HEK293 (cell line): Measurements from ENCODE around the gene FAM149B1.

Source experiments
- CTCF ChIA-PET: fragments of 350-600 bp; formaldehyde crosslinking; extraction: SDS; loops from one replicate; lab custom pipeline; 2021; ENCODE audit warnings: antibody characterized with exemption; lab: Yijun Ruan, JAX
- POLR2A ChIA-PET: fragments of 300-600 bp; formaldehyde crosslinking; extraction: SDS; loops from one replicate; lab custom pipeline; 2020; ENCODE audit warnings: antibody characterized with exemption, inconsistent platforms; lab: Yijun Ruan, JAX
- H3K27ac ChIP-seq: fragments of 200-500 bp; sonication (Bioruptor generic); 2 replicates; pipeline ENCODE4 v1.5.1; 2014; ENCODE audit warnings: low read depth, low read length, control low read depth, inconsistent platforms; ENCODE audit errors: extremely low read depth
- H3K36me3 ChIP-seq, 2 experiments: fragments of 200-500 bp in 1 of 2; sonication (Bioruptor generic) in 1 of 2; 1 replicate in 1 of 2; 2 replicates in 1 of 2; pipeline ENCODE4 v1.5.1; 2014 to 2017; ENCODE audit warnings: inconsistent platforms in 2 of 2, low read length in 2 of 2; ENCODE audit not compliant: control insufficient read depth in 2 of 2, insufficient read depth in 1 of 2
- H3K4me1 ChIP-seq: fragments of 200-500 bp; sonication (Bioruptor generic); 2 replicates; pipeline ENCODE4 v1.5.1; 2014; ENCODE audit warnings: mild to moderate bottlenecking, low read length, inconsistent platforms; ENCODE audit not compliant: control insufficient read depth, insufficient read depth
- H3K4me3 ChIP-seq: 2 replicates; pipeline ENCODE4 v1.5.1; 2011; ENCODE audit warnings: low read depth, mild to moderate bottlenecking, control low read depth, low read length, moderate library complexity
- H3K9me3 ChIP-seq: fragments of 200-500 bp; sonication (Bioruptor generic); 2 replicates; pipeline ENCODE4 v1.5.1; 2014; ENCODE audit warnings: low read depth, low read length, inconsistent platforms; ENCODE audit not compliant: control insufficient read depth, insufficient read depth
- FEZF1 ChIP-seq: fragments of 450-650 bp; formaldehyde crosslinking; IDR thresholded peaks from 2 replicates; pipeline ENCODE4 v1.5.1; 2016; ENCODE audit warnings: missing biosample characterization, missing genetic modification characterization
- GLI2 ChIP-seq: fragments of 450-650 bp; formaldehyde crosslinking; IDR thresholded peaks from 2 replicates; pipeline ENCODE4; 2017; ENCODE audit warnings: missing biosample characterization, missing genetic modification characterization, low read depth, borderline replicate concordance
- PRDM6 ChIP-seq: fragments of 450-650 bp; formaldehyde crosslinking; IDR thresholded peaks from 2 replicates; pipeline ENCODE4 v1.5.1; 2017; ENCODE audit warnings: missing biosample characterization, missing genetic modification characterization
- YY2 ChIP-seq: fragments of 450-650 bp; formaldehyde crosslinking; IDR thresholded peaks from 2 replicates; pipeline ENCODE4 v1.5.1; 2016; ENCODE audit warnings: missing biosample characterization, missing genetic modification characterization
- ZFHX2 ChIP-seq: fragments of 450-650 bp; formaldehyde crosslinking; conservative IDR thresholded peaks from 2 replicates; pipeline ENCODE4 v1.5.1; 2016; ENCODE audit warnings: missing biosample characterization, missing genetic modification characterization
- ZIC2 ChIP-seq: fragments of 450-650 bp; formaldehyde crosslinking; IDR thresholded peaks from 2 replicates; pipeline ENCODE4 v1.5.1; 2016; ENCODE audit warnings: missing biosample characterization, missing genetic modification characterization
- ZNF239 ChIP-seq: fragments of 450-650 bp; formaldehyde crosslinking; IDR thresholded peaks from 2 replicates; pipeline ENCODE4 v1.5.1; 2016; ENCODE audit warnings: missing biosample characterization, missing genetic modification characterization
- ZNF37A ChIP-seq: fragments of 450-650 bp; IDR thresholded peaks from 2 replicates; pipeline ENCODE4 v1.5.1; 2018; ENCODE audit warnings: missing biosample characterization, missing genetic modification characterization
- ZNF549 ChIP-seq: fragments of 450-650 bp; IDR thresholded peaks from 2 replicates; pipeline ENCODE4 v1.5.1; 2018; ENCODE audit warnings: missing biosample characterization, missing genetic modification characterization, mild to moderate bottlenecking, inconsistent platforms, moderate library complexity
- ZNF555 ChIP-seq: fragments of 450-650 bp; formaldehyde crosslinking; conservative IDR thresholded peaks from 2 replicates; pipeline ENCODE4 v1.5.1; 2017; ENCODE audit warnings: missing biosample characterization, mild to moderate bottlenecking, missing genetic modification characterization, inconsistent platforms
- ZNF596 ChIP-seq: fragments of 450-650 bp; IDR thresholded peaks from 2 replicates; pipeline ENCODE4 v1.5.0; 2018; ENCODE audit warnings: missing biosample characterization, mild to moderate bottlenecking, missing genetic modification characterization, moderate library complexity
- ZNF639 ChIP-seq: fragments of 450-650 bp; formaldehyde crosslinking; IDR thresholded peaks from 2 replicates; pipeline ENCODE4 v1.5.1; 2016; ENCODE audit warnings: missing biosample characterization, missing genetic modification characterization
- ZNF704 ChIP-seq: fragments of 450-650 bp; formaldehyde crosslinking; IDR thresholded peaks from 2 replicates; pipeline ENCODE4 v1.5.1; 2016; ENCODE audit warnings: missing biosample characterization, missing genetic modification characterization
- ZSCAN18 ChIP-seq: fragments of 450-650 bp; formaldehyde crosslinking; IDR thresholded peaks from 2 replicates; pipeline ENCODE4 v1.5.1; 2016; ENCODE audit warnings: missing biosample characterization, missing genetic modification characterization
- ZSCAN30 ChIP-seq: fragments of 450-650 bp; IDR thresholded peaks from 2 replicates; pipeline ENCODE4 v1.5.1; 2018; ENCODE audit warnings: missing biosample characterization, mild to moderate bottlenecking, missing genetic modification characterization, moderate library complexity

The FAM149B1 gene

GRCh38 chr10:73174148-73174925 is 6.4 kb downstream of the FAM149B1 start:
- POLR2A ChIA-PET: interaction anchor here (1.1 kb wide), 1 partner anchor 73 kb away, joined by 4 read pairs; the partner anchor contains the start of gene DNAJC9
- no peaks in the 10 kb centered on the region for H3K9me3 ChIP-seq
- CTCF ChIA-PET: no interaction called here
- peaks cover 10 to 34% of the 10 kb centered on the region in 2 experiments for H3K36me3 ChIP-seq
- TF ChIP-seq ZSCAN18 (tag by site-specific recombination): no peak
- TF ChIP-seq ZNF639 (tag by site-specific recombination): no peak
- TF ChIP-seq ZNF549 (tag by site-specific recombination): no peak
- TF ChIP-seq ZNF239 (tag by site-specific recombination): no peak
- TF ChIP-seq ZFHX2: no peak
- TF ChIP-seq ZNF37A: no peak
- TF ChIP-seq GLI2 (tag by site-specific recombination): no peak
- no peaks in the 10 kb centered on the region for H3K4me1 ChIP-seq
- no peak overlapping the region for H3K27ac ChIP-seq
- no peak overlapping the region for H3K4me3 ChIP-seq

- H3K36me3 ChIP-seq: peaks cover 13 to 37% of the 10 kb centered on the region in 2 experiments
- H3K9me3 ChIP-seq: no peaks in the 10 kb centered on the region
- ChIA-PET POLR2A (interaction anchor here (1.9 kb wide), 1 partner anchor 14 kb away, joined by 5 read pairs; no protein-coding TSS in a partner anchor), CTCF (interaction anchor here (0.7 kb wide), 1 partner anchor 38 kb away, joined by 3 read pairs; no protein-coding TSS in a partner anchor)
- no peak overlapping the region for H3K4me3 ChIP-seq
- TF ChIP-seq ZNF596 (tag by site-specific recombination): no peak
- TF ChIP-seq ZNF704 (tag by site-specific recombination): no peak
- TF ChIP-seq YY2 (tag by site-specific recombination): no peak
- TF ChIP-seq ZIC2: peak; percentile 78
- TF ChIP-seq ZNF555 (tag by site-specific recombination): no peak
- TF ChIP-seq PRDM6 (tag by site-specific recombination): peak; percentile 73
- 0 out of 2 replicates have a peak, but pooled peaks have one; percentile 26 for TF ChIP-seq ZSCAN30 (tag by site-specific recombination)
- no peak for TF ChIP-seq ZNF239 (tag by site-specific recombination)
- TF ChIP-seq FEZF1 (tag by site-specific recombination): peak; percentile 69
- no peaks in the 10 kb centered on the region for H3K4me1 ChIP-seq
- H3K27ac ChIP-seq: no peak overlapping the region
These were observed 14.6 kb downstream of the FAM149B1 start for GRCh38 chr10:73182568-73182967.
